Measurements from ENCODE around the gene DLG2.

DLG2 gene

DNA sequence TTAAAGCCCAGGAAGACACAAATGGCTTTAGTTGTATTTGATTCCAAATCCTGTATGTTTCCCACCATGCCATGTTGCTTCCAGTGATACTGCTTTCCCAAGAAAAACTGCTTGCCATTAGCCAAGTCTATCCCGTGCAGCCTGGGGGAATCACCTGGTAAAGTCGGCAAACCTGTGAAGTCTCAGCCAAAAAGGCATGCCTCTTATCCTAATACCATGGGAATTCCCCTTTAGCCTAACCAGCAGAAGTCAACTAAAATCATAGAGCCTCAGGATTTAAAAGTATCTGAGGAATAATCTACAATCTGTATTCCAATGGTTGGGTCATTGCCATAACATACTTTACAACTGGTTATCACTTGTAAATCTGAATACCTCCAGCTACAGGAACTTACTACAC, 869.4 kb downstream of the DLG2 start:
- Histone ChIP-seq H3F3A (ENCODE audit: insufficient read depth, low read length) (no peaks in the 10 kb centered on the region), H3K9ac (ENCODE audit: low read length) (no peak overlapping the region), H3K9me3 (replicated peaks; ENCODE audit: insufficient read depth, low read length) (no peaks in the 10 kb centered on the region), H3K27me3 (replicated peaks; ENCODE audit: insufficient read depth, low read length) (no peaks in the 10 kb centered on the region), H3K4me1 (ENCODE audit: low read length) (no peaks in the 10 kb centered on the region), H3K79me2 (ENCODE audit: low read length) (no peaks in the 10 kb centered on the region), H3K36me3 (replicated peaks; ENCODE audit: insufficient read depth, low read length) (no peaks in the 10 kb centered on the region), H3K27ac (ENCODE audit: low read length) (no peak overlapping the region), H4K20me1 (ENCODE audit: insufficient read depth, low read length) (no peaks in the 10 kb centered on the region), H3K9me2 (replicated peaks; ENCODE audit: insufficient read depth, low read length) (no peaks in the 10 kb centered on the region), H2AFZ (ENCODE audit: low read length) (no peak overlapping the region), H3K4me2 (ENCODE audit: low read depth, low read length) (no peak overlapping the region), H3K4me3 (ENCODE audit: low read length) (no peak overlapping the region)
- TF ChIP-seq CTCF (IDR thresholded peaks at IDR 0.05; ENCODE audit: low read length) (no peak), EZH2phosphoT487 (IDR thresholded peaks at IDR 0.05; ENCODE audit: low read length) (no peak), EZH2 (optimal IDR thresholded peaks at IDR 0.05; ENCODE audit: low read depth, low read length) (no peak)
- no peak for DNase-seq

DNA sequence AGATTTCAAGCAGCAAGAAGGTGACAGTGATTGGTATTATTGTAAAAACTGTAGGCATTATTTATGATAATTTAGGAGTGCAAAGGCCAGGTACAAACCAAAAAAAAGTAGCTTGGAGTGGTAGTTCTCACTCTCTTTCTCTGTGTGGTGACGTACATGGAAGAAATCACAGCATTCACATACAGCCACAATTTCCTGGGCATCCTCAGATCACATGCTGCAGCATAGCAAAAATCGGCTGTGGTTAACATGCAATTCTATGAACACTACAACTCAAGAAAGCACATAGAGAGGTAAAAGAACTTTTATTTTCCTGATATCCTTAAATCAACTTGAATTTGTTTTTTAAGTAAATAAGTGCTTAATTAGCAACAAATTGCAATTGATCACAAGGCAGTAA, 875.8 kb downstream of the DLG2 start:
- Histone ChIP-seq H3K4me1 (ENCODE audit: low read length) (peaks cover 17% of the 10 kb centered on the region), H4K20me1 (ENCODE audit: insufficient read depth, low read length) (no peaks in the 10 kb centered on the region)
- DNase-seq, result no peak

DNA sequence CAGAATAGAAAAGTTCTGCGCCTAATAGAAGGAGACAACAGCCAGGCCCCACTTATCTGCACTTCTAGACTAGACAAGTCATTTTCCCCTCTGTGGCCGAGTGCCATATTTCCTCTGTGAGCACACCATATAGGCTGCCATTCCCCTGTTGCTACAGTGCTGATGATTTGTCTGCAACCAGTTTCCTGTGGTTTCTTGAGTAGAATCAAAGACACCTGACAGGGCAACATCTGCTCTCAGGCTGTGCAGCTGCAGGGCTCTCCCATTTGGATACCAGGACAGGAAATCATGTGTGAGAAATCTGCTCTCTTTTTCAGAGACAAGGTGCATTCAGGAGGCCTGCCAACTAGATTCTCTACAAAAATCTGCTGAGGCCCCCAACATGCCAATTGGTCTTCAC, 879.3 kb downstream of the DLG2 start:
- peaks cover 16% of the 10 kb centered on the region for H3F3A ChIP-seq (ENCODE audit: insufficient read depth, low read length)
- H3K79me2 ChIP-seq (ENCODE audit: low read length), result no peaks in the 10 kb centered on the region
- no peak for TF ChIP-seq EZH2 (optimal IDR thresholded peaks at IDR 0.05; ENCODE audit: low read depth, low read length)
- TF ChIP-seq CTCF (IDR thresholded peaks at IDR 0.05; ENCODE audit: low read length), result no peak
- no peak for TF ChIP-seq EZH2phosphoT487 (IDR thresholded peaks at IDR 0.05; ENCODE audit: low read length)
- H2AFZ ChIP-seq (ENCODE audit: low read length), result 0 out of 2 replicates have a peak overlapping the region, but pooled peaks have one; percentile 3
- H3K4me2 ChIP-seq (ENCODE audit: low read depth, low read length), result peak overlapping the region; percentile 50
- no peaks in the 10 kb centered on the region for H4K20me1 ChIP-seq (ENCODE audit: insufficient read depth, low read length)
- no peak overlapping the region for H3K9ac ChIP-seq (ENCODE audit: low read length)
- no peaks in the 10 kb centered on the region for H3K36me3 ChIP-seq (replicated peaks; ENCODE audit: insufficient read depth, low read length)
- H3K27me3 ChIP-seq (replicated peaks; ENCODE audit: insufficient read depth, low read length), result no peaks in the 10 kb centered on the region
- DNase-seq, result peak; percentile 95
- no peaks in the 10 kb centered on the region for H3K9me3 ChIP-seq (replicated peaks; ENCODE audit: insufficient read depth, low read length)
- peaks cover 17% of the 10 kb centered on the region for H3K4me1 ChIP-seq (ENCODE audit: low read length)
- peak overlapping the region; percentile 70 for H3K27ac ChIP-seq (ENCODE audit: low read length)
- H3K9me2 ChIP-seq (replicated peaks; ENCODE audit: insufficient read depth, low read length), result no peaks in the 10 kb centered on the region
- no peak overlapping the region for H3K4me3 ChIP-seq (ENCODE audit: low read length)

More for the DNA sequence above, 875.8 kb downstream of the DLG2 start:
- Histone ChIP-seq H3F3A (ENCODE audit: insufficient read depth, low read length) (peaks cover 16% of the 10 kb centered on the region), H3K9ac (ENCODE audit: low read length) (no peak overlapping the region), H3K9me2 (replicated peaks; ENCODE audit: insufficient read depth, low read length) (no peaks in the 10 kb centered on the region), H3K9me3 (replicated peaks; ENCODE audit: insufficient read depth, low read length) (no peaks in the 10 kb centered on the region), H3K36me3 (replicated peaks; ENCODE audit: insufficient read depth, low read length) (no peaks in the 10 kb centered on the region), H2AFZ (ENCODE audit: low read length) (no peak overlapping the region), H3K4me2 (ENCODE audit: low read depth, low read length) (no peak overlapping the region), H3K27me3 (replicated peaks; ENCODE audit: insufficient read depth, low read length) (no peaks in the 10 kb centered on the region), H3K4me3 (ENCODE audit: low read length) (no peak overlapping the region), H3K27ac (ENCODE audit: low read length) (no peak overlapping the region), H3K79me2 (ENCODE audit: low read length) (no peaks in the 10 kb centered on the region)
- no peak for TF ChIP-seq EZH2 (optimal IDR thresholded peaks at IDR 0.05; ENCODE audit: low read depth, low read length)
- no peak for TF ChIP-seq EZH2phosphoT487 (IDR thresholded peaks at IDR 0.05; ENCODE audit: low read length)
- no peak for TF ChIP-seq CTCF (IDR thresholded peaks at IDR 0.05; ENCODE audit: low read length)

Data from MM.1S (cell line).